Subcutaneous abdominal adipose tissue (tissue), 5 donors: ENCODE measurements around the gene SPESP1.
"Not testable (repeated sequence)": the region's sequence is repeated elsewhere in the genome, so short reads cannot be mapped to it uniquely, and the experiment has no call there.

Source experiments
- H3K27ac ChIP-seq: one replicate; pipeline ENCODE4 v1.7.0; 2013; ENCODE audit warnings: low read depth, mild to moderate bottlenecking, inconsistent platforms, low read length, moderate library complexity
- H3K27me3 ChIP-seq, 5 donors: one replicate each; pipeline ENCODE4 v1.7.0; 2013; ENCODE audit warnings: low read length in 5 of 5, inconsistent platforms in 1 of 5; ENCODE audit not compliant: control insufficient read depth in 5 of 5, insufficient read depth in 4 of 5
- H3K36me3 ChIP-seq, 5 donors: one replicate each; pipeline ENCODE4 v1.7.0; 2013; ENCODE audit warnings: low read length in 5 of 5; ENCODE audit not compliant: control insufficient read depth in 5 of 5, insufficient read depth in 5 of 5
- H3K4me1 ChIP-seq, 5 donors: one replicate each; pipeline ENCODE4 v1.7.0; 2013; ENCODE audit warnings: low read length in 5 of 5, mild to moderate bottlenecking in 3 of 5, moderate library complexity in 1 of 5; ENCODE audit not compliant: control insufficient read depth in 5 of 5, insufficient read depth in 5 of 5
- H3K4me3 ChIP-seq, 5 donors: one replicate each; pipeline ENCODE4 v1.7.0; 2013; ENCODE audit warnings: low read length in 5 of 5, low read depth in 1 of 5
- H3K9ac ChIP-seq, 5 donors: one replicate each; pipeline ENCODE4 v1.7.0; 2013; ENCODE audit warnings: low read length in 5 of 5, mild to moderate bottlenecking in 4 of 5, moderate library complexity in 3 of 5
- H3K9me3 ChIP-seq, 5 donors: one replicate each; pipeline ENCODE4 v1.7.0; 2013; ENCODE audit warnings: low read length in 5 of 5; ENCODE audit not compliant: control insufficient read depth in 5 of 5
- donor health status: healthy.
- donor health status: healthy.
- donor health status: healthy.
- donor health status: healthy.
- donor health status: healthy.

SPESP1 gene

GRCh38 chr15:68957696-68958095 lies 27.4 kb downstream of the SPESP1 start:
- peaks cover 0 to 4% (median 0%) of the 10 kb centered on the region in 5 donors for H3K9me3 ChIP-seq
- no peaks in the 10 kb centered on the region for H3K4me1 ChIP-seq
- H3K4me3 ChIP-seq: no peak overlapping the region
- no peaks in the 10 kb centered on the region for H3K36me3 ChIP-seq
- no peaks in the 10 kb centered on the region for H3K27me3 ChIP-seq
- no peak overlapping the region for H3K9ac ChIP-seq
- no peak overlapping the region for H3K27ac ChIP-seq

- Histone ChIP-seq H3K36me3 (no peaks in the 10 kb centered on the region), H3K27me3 (no peaks in the 10 kb centered on the region), H3K27ac (no peak overlapping the region), H3K4me1 (no peaks in the 10 kb centered on the region), H3K9me3 (peaks cover 0 to 4% (median 0%) of the 10 kb centered on the region in 5 donors), H3K4me3 (no peak overlapping the region), H3K9ac (no peak overlapping the region)
These were observed 28.3 kb downstream of the SPESP1 start for GRCh38 chr15:68958597-68958996.

DNA sequence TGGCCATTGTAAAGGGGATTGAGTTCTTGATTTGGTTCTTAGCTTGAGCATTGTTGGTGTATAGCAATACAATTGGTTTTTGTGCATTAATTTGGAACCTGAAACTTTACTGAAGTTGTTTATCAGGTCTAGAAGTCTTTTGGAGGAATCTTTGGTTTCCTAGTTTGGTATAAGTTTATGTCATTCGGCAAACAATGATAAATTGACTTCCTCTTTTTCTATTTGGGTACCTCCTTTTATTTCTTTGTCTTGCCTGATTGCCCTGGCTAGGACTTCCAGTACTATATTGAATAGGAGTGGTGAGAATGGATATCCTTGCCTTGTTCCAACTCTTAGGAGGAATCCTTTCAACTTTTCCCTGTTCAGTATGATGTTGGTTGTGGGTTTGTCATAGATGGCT lies 32.1 kb downstream of the SPESP1 start:
- Histone ChIP-seq H3K9ac (no peak overlapping the region), H3K4me1 (no peaks in the 10 kb centered on the region), H3K27ac (no peak overlapping the region), H3K36me3 (no peaks in the 10 kb centered on the region), H3K9me3 (peaks cover 0 to 4% (median 0%) of the 10 kb centered on the region in 5 donors), H3K27me3 (no peaks in the 10 kb centered on the region), H3K4me3 (no peak overlapping the region)

GRCh38 chr15:68963719-68964118 lies 33.4 kb downstream of the SPESP1 start:
- H3K27ac ChIP-seq, H3K9ac ChIP-seq, H3K9me3 ChIP-seq, H3K36me3 ChIP-seq, H3K27me3 ChIP-seq, H3K4me3 ChIP-seq, H3K4me1 ChIP-seq: not testable (repeated sequence)

DNA sequence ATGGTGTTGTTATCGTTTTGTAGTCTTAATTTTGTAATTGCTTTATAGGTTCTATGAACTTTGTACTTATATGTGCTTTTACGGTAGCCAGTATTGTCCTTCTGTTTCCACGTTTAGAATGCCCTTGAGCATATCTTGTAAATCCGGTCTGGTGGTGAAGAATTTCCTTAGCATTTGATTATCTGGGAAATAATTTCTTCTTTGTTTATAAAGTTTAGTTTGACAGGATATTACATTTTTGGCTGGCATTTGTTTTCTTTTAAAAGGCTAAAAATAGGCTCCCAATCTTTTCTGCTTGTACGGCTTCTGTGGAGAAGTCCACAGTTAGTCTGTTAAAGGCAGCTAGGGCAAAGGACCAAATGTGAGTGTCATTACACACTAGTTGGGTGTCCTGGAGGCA lies 36.7 kb downstream of the SPESP1 start:
- Histone ChIP-seq H3K4me3 (no peak overlapping the region), H3K4me1 (no peaks in the 10 kb centered on the region), H3K36me3 (no peaks in the 10 kb centered on the region), H3K27ac (no peak overlapping the region), H3K9me3 (peaks cover 11 to 22% (median 16%) of the 10 kb centered on the region in 5 donors), H3K27me3 (no peaks in the 10 kb centered on the region), H3K9ac (no peak overlapping the region)

- Histone ChIP-seq H3K27ac (no peak overlapping the region), H3K4me3 (no peak overlapping the region), H3K9me3 (peaks cover 11 to 22% (median 16%) of the 10 kb centered on the region in 5 donors), H3K4me1 (peaks cover 0 to 5% (median 0%) of the 10 kb centered on the region in 5 donors), H3K36me3 (no peaks in the 10 kb centered on the region), H3K9ac (no peak overlapping the region), H3K27me3 (no peaks in the 10 kb centered on the region)
These were observed 37.6 kb downstream of the SPESP1 start for GRCh38 chr15:68967948-68968347.

GRCh38 chr15:68969298-68969697 lies 39.0 kb downstream of the SPESP1 start:
- Histone ChIP-seq H3K36me3 (no peaks in the 10 kb centered on the region), H3K27ac (no peak overlapping the region), H3K4me3 (no peak overlapping the region), H3K9me3 (peaks cover 11 to 22% (median 16%) of the 10 kb centered on the region in 5 donors), H3K27me3 (no peaks in the 10 kb centered on the region), H3K9ac (no peak overlapping the region), H3K4me1 (peaks cover 0 to 5% (median 0%) of the 10 kb centered on the region in 5 donors)

GRCh38 chr15:68972201-68973065 lies 42.1 kb downstream of the SPESP1 start:
- Histone ChIP-seq H3K9ac (no peak overlapping the region), H3K4me1 (peaks cover 0 to 5% (median 0%) of the 10 kb centered on the region in 5 donors), H3K27ac (no peak overlapping the region), H3K27me3 (no peaks in the 10 kb centered on the region), H3K4me3 (no peak overlapping the region), H3K36me3 (no peaks in the 10 kb centered on the region), H3K9me3 (peaks cover 11 to 22% (median 18%) of the 10 kb centered on the region in 5 donors)

DNA sequence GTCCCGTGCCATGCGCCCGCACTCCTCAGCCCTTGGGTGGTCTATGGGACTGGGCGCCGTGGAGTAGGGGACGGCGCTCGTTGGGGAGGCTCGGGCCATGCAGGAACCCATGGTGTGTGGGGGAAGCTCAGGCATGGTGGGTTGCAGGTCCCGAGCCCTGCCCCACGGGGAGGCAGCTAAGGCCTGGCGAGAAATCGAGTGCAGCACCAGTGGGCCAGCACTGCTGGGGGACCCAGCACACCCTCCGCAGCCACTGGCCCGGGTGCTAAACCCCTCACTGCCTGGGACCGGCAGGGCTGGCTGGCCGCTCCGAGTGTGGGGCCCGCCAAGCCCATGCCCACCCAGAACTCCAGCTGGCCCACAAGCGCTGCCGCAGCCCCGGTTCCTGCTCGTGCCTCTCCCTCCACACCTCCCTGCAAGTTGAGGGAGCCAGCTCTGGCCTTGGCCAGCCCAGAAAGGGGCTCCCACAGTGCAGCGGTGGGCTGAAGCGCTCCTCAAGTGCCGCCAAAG lies 45.4 kb downstream of the SPESP1 start:
- H3K27me3 ChIP-seq, H3K9ac ChIP-seq, H3K36me3 ChIP-seq, H3K4me1 ChIP-seq, H3K4me3 ChIP-seq, H3K27ac ChIP-seq, H3K9me3 ChIP-seq: not testable (repeated sequence)

GRCh38 chr15:68977426-68977825 lies 47.1 kb downstream of the SPESP1 start:
- H3K9ac ChIP-seq, H3K4me3 ChIP-seq, H3K4me1 ChIP-seq, H3K36me3 ChIP-seq, H3K27me3 ChIP-seq, H3K9me3 ChIP-seq, H3K27ac ChIP-seq: not testable (repeated sequence)
